ENCODE data around the gene RPL22L1. TPM values are rescaled to one million over a fixed set of nuclear protein-coding genes. Genes with fewer than 3 reads are reported as not detected.

Gene RPL22L1
- total and polyA plus RNA-seq, 11 donors = 8.6 to 97.3 (median 29.2) TPM

- TF ChIP-seq CTCF (IDR thresholded peaks at IDR 0.05) (peak in 1 of 12 donors; percentile 10), POLR2A (IDR thresholded peaks at IDR 0.05) (peak in 1 of 2 donors; percentile 64)
- WGBS, 4 donors = 0 to 12% (median 10%) methylated on average over 41 to 73 of the region's 73 CpGs
- H3K36me3 ChIP-seq = no peaks in the 10 kb centered on the region
- peak within 1 kb of the TSS; percentile 38 to 92 (median 78) for H3K4me3 ChIP-seq
- ATAC-seq (peak; percentile 98 to 99 (median 99)), DNase-seq (peak; percentile 94 to 98 (median 96))
- peaks cover 0 to 31% (median 16%) of the 10 kb centered on the region in 12 donors for H3K9me3 ChIP-seq
- intact Hi-C loops (cut with DNase I) = loop anchor here in 2 of 10 donors (5.0 kb wide), 1 partner anchor 36 kb away; the partner anchor contains the start of gene RPL22L1 (in 2 of the 2)
- peaks cover 0 to 24% (median 13%) of the 10 kb centered on the region in 12 donors for H3K4me1 ChIP-seq
- no peaks in the 10 kb centered on the region for H3K27me3 ChIP-seq
- peak within 1 kb of the TSS in 11 of 12 donors; percentile 23 to 78 (median 61) for H3K27ac ChIP-seq
Observed at GRCh38 chr3:170908235-170909116, 38.5 kb upstream of the RPL22L1 start, which contains the start of gene EIF5A2. TSS of gene EIF5A2 (minus strand) at chr3:170908637. CDS start at chr3:170907806, 831 bp downstream.

GRCh38 chr3:170907637-170908234 lies 37.7 kb upstream of the RPL22L1 start:
- 5 to 16% (median 6%) methylated on average over 12 to 33 of the region's 33 CpGs for WGBS, 4 donors
- Histone ChIP-seq H3K9me3 (peaks cover 0 to 31% (median 16%) of the 10 kb centered on the region in 12 donors), H3K36me3 (no peaks in the 10 kb centered on the region), H3K4me1 (peaks cover 0 to 24% (median 13%) of the 10 kb centered on the region in 12 donors), H3K4me3 (peak overlapping the region; percentile 38 to 92 (median 78)), H3K27me3 (no peaks in the 10 kb centered on the region), H3K27ac (peak overlapping the region in 11 of 12 donors; percentile 23 to 78 (median 61))
- intact Hi-C loops (cut with DNase I) = loop anchor here in 2 of 10 donors (5.0 kb wide), 1 partner anchor 35 kb away; the partner anchor contains the start of gene RPL22L1 (in 2 of the 2)
- peak in 1 of 4 donors; percentile 32 for ATAC-seq
- TF ChIP-seq CTCF (IDR thresholded peaks at IDR 0.05) = no peak
- TF ChIP-seq POLR2A (IDR thresholded peaks at IDR 0.05) = no peak
- DNase-seq = no peak

GRCh38 chr3:170905862-170906261 lies 35.9 kb upstream of the RPL22L1 start:
- Histone ChIP-seq H3K4me1 (peaks cover 0 to 24% (median 13%) of the 10 kb centered on the region in 12 donors), H3K9me3 (peaks cover 0 to 22% (median 13%) of the 10 kb centered on the region in 12 donors), H3K27me3 (no peaks in the 10 kb centered on the region), H3K27ac (no peak overlapping the region), H3K4me3 (no peak overlapping the region), H3K36me3 (no peaks in the 10 kb centered on the region)
- intact Hi-C loops (cut with DNase I) = loop anchor here in 2 of 10 donors (5.0 kb wide), 1 partner anchor 34 kb away; the partner anchor contains the start of gene RPL22L1 (in 2 of the 2)
- no peak for ATAC-seq
- WGBS, 4 donors = 93 to 97% (median 95%) methylated on average over 2 of the region's 2 CpGs
- DNase-seq = no peak
- no peak for TF ChIP-seq CTCF (IDR thresholded peaks at IDR 0.05)
- no peak for TF ChIP-seq POLR2A (IDR thresholded peaks at IDR 0.05)

Data from heart left ventricle (tissue), 16 donors.